HFF-Myc (cell line): ENCODE measurements around the gene SNN.

ENCODE experiments used
- DNase-seq: peaks from one replicate; pipeline ENCODE4 v3.0.0-alpha.2; 2011; ENCODE audit warnings: low read depth; ENCODE audit errors: extremely low read depth
- H3K4me3 ChIP-seq: replicated peaks from 2 replicates; pipeline ENCODE4 v1.5.1; 2011; ENCODE audit warnings: low read depth, mild to moderate bottlenecking, control low read depth, low read length
- CTCF ChIP-seq: IDR thresholded peaks from 2 replicates; pipeline ENCODE4 v1.5.1; 2012; ENCODE audit warnings: mild to moderate bottlenecking, low read depth, low read length, control low read depth; ENCODE audit errors: missing control alignments

Gene SNN

GRCh38 chr16:11681556-11681955 is 13.3 kb downstream of the SNN start:
- DNase-seq = no peak
- H3K4me3 ChIP-seq = no peak overlapping the region
- TF ChIP-seq CTCF = no peak

GRCh38 chr16:11681976-11682654 is 13.9 kb downstream of the SNN start:
- DNase-seq = no peak
- no peak overlapping the region for H3K4me3 ChIP-seq
- no peak for TF ChIP-seq CTCF

- no peak for TF ChIP-seq CTCF
- no peak for DNase-seq
- H3K4me3 ChIP-seq = no peak overlapping the region
Measured at GRCh38 chr16:11682655-11683096, 14.4 kb downstream of the SNN start.

DNA sequence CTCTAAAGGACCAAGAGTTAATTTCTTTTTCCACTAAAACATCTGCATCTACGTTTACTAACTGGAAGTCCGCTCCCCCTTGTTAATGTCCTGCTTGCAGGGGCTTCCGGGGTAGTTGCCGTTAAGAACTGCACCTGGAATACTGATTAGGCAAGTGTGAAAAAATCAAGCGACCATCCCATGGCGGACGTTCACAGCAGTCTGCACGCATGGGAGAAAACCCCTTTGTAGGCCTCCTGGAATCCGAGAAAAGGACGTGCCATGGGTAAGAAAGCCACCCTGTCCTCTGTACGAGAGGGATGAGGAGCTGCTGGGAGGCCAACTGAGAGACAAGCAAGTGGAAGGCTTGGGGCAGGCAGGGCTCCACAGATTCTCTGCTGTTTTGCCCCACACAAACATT is 14.9 kb downstream of the SNN start:
- H3K4me3 ChIP-seq = no peak overlapping the region
- no peak for DNase-seq
- no peak for TF ChIP-seq CTCF

- H3K4me3 ChIP-seq = no peak overlapping the region
- no peak for DNase-seq
- no peak for TF ChIP-seq CTCF
Measured at GRCh38 chr16:11684231-11685025, 16.2 kb downstream of the SNN start.

- H3K4me3 ChIP-seq = no peak overlapping the region
- TF ChIP-seq CTCF = no peak
- no peak for DNase-seq
Measured at GRCh38 chr16:11685844-11686618, 17.8 kb downstream of the SNN start.
